ENCODE measurements around the gene MARCKSL1.
"Not testable (repeated sequence)": the region's sequence is repeated elsewhere in the genome, so short reads cannot be mapped to it uniquely, and the experiment has no call there.

Gene MARCKSL1, protein sequence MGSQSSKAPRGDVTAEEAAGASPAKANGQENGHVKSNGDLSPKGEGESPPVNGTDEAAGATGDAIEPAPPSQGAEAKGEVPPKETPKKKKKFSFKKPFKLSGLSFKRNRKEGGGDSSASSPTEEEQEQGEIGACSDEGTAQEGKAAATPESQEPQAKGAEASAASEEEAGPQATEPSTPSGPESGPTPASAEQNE

DNA sequence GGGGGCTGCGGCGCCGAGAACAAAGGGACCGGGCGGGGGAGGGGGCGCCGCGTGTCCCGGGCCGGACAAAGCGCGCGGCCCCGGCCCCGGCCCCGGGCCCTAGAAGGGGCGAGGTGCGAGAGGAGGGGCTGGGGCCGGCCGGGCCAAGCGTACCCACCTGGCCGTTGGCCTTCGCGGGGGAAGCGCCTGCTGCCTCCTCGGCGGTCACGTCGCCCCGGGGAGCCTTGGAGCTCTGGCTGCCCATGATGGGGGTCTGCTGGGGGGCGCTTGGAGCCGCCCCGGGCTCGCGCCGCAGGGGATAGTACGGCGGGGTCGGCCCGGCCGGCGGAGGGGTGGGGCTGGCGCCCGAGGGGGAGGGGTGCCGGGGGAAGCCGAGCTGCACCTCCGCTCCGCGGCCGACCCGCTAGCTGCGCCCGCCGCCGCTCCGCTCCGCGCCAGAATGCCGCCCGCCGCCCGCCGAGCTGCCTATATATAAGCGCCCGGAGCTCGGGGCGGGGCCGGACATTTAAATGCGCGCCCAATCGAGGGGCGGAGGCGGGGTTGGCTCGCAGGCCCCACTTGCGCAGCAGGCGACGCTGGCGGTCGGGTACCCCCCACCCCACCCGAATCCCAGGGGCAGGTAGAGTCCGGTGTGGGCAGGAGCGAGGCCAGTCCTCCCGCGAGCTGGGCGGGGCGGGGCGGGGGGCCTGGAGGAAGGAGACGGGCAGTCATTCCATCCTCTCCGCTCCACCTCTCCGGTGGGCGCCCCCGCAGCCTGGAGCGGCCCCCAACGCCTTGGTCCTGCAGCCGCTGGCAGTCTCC is at the start of gene MARCKSL1:
TSS of gene MARCKSL1 (minus strand) at position 444 of the 801 bp plus-strand sequence. CDS start at position 244, 200 bp downstream.
- DNase-seq, result peak; percentile 75

DNA sequence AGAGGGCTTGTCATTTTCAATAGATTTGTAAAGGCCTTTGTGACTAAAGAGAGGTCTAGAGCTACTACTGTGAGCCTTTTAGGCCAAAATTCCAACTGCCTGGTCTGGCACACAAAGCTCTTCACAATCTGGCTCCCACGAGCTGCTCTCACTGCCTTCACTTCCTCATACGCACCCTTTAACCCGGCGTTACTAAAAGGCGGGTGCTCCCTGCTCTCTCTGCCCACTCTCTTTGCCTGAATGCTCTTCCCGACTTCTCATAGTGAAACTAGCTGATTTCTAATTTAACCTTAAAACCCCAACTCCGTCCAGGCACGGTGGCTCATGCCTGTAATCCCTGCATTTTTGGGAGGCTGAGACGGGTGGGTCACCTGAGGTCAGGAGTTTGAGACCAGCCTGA is 44.0 kb upstream of the MARCKSL1 start:
- no peak for DNase-seq

DNA sequence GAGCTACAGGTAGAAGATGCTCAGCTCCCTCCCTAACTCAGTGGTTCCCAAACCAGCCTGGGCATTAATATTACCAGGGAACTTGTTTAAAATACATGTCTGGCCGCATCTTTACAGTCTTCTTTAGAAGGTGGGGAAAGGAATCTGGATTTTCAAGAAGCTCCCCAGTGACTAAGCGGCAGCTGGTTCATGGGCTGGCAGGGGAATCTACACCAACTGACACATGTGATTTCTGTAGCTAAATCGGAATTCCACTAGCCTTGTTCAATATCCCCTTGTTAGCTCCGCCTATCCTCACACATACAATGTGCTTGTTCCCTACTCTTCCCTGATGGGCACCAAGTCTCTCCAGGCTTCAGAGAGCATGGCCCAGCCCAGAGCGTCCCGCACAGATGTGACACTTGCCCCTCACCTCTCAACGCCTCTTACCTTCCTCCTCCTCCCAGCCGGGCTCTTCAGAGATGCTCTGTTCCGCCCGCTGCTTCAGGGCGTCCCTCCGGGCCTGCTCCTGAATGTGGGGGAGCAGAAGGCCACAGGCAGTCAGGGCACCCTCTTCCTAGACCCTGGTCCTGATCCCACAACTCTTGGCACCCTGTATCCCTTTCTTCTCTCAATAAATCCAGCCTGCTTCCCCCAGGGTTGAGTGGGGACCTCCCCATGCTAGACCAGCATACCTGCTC is 41.6 kb upstream of the MARCKSL1 start:
- no peak for DNase-seq

DNA sequence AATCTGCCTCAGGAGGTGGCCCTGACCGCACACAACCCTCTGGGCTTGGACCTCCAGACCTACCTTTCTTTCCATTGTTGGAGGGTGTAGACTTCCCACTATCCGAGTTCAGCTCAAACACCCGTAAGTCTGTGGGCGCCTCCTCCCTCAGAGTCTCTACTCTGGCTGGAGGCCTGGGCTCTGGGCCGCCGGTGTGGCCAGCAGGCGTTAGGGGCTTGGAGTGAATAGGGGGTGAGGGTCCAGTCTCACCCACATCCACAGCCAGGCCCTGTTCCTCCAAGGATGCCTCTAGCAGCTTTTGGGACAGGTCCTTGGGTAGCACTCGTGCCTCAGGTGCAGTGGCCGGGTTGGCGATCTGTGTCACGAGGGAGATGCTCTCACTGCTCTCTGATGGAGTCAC is 40.2 kb upstream of the MARCKSL1 start:
- no peak for DNase-seq

DNA sequence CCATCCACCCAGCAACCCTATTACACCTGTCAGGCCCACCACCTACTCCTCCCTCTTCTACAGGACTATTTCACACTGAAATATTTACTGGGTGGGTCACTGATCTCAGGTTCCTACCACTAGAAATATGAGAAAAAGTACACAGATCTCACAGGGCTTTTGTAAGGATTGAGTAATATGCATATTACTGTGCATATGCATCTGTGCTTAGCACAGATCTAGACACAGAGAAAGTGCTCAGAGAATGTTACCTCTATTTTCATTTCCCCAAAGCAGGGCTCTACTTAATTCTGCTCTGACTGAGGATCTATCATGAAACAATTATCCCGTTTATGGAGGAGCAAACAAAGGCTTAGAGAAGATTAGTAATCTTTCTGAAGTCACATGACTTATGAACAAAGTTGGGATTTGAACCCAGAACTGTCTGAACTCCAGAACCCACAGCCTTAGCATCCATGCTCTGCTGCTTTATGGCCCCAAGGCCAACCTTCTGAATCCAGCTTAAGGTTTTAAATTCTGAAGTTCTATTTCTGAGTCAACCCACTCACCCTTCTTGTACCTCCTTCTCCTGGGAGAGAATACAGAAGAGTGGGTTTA is 38.1 kb upstream of the MARCKSL1 start:
- DNase-seq, result no peak

DNA sequence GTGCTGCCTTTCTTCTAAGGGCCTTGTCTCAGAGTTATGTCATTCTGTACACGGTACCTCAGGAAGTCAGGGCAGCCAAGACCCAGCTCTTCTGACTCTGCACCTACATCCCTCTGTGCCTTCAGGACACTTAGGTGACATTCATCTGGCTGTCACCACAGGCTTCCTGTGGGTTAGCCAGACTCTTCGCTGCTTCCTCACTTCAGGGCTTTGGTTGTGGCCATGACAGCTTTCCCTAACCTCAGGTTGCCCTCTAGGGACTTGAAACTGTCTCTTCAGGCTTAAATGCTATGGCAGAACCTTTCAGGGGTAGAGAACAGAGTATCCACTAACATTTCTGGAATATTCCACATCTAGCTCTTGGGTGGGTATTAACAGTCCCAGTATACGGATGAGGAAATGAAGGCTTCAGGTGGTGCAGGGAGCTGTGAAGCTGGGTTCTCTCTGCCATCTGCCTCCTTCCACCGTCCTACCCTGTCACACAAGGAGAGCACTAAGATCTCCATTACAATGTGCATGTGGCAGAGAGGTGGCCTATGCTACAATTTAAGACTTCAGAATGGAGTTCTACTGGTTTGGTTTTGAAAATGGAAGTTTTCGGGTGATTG is 36.2 kb upstream of the MARCKSL1 start:
- no peak for DNase-seq

DNA sequence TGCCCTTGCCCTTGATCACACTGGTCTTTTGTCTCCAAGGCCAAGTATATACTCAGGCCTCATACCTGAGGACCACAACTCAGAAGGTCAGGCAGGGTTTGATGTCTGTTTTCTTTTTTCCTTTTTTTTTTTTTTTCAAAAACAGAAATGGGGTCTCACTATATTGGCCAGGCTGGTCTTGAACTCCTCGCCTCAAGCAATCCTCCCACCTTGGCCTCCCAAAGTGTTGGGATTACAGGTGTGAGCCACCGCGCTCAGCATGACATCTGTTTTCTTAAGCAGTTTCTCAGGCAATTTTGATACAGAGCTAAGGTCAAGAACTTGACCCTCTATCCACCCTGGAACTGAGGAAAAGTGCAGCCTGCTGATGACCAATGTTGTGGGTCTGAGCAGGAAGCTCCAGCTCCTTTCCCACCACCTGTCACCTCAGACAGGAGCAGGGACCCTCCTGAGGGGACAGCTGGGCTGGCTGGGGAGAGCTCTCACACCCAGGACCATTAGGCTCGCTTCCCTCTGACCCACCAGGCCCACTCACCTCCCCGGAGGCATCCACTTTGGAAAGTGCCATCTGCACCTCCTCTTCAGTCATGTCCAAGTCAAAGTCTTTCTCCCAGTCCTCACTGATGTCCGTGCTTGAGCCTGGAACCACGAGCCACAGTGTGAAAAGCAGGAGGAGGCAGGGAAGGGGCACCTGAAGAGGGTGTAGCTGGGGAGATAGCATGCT is 32.0 kb upstream of the MARCKSL1 start:
- DNase-seq, result no peak

DNA sequence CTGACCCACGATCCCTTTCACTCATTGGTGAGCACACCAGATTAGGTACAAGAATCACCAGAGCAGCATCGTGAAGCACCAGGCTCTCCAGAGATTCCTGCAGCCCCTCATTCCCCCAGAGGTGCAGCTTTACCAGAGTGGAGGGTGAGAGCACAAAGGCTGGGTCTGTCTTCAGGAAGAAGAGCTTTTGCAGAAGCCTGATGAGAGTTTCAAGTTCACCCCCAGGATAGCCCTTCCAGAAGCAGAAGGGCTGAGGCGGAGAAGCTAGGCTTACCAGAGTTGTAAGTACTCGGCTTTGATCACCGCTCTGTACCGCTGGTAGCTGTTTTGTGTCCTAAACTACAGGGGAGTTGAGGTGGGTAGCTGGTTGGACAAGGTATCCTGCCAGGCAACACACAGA is 29.4 kb upstream of the MARCKSL1 start:
- no peak for DNase-seq

DNA sequence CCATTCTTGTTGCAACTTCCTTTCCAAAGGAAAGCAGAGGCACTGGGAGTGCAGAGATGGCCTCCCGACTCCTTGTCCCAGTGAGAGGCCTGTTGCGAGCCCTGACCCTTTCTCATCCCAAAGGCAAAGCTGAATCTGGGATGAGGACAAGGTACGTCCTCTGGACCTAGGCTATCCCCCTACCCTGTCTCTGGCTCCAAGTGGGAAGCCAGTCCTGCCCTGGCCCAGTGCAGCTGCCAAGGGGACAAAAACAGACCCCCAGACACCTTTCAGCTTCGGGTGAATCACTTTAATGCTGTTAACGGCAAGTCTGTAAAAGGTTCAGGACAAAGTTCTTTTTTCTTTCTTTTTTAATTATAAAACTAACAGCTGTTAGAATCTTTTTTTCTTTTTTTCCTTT is 28.8 kb upstream of the MARCKSL1 start:
- no peak for DNase-seq

DNA sequence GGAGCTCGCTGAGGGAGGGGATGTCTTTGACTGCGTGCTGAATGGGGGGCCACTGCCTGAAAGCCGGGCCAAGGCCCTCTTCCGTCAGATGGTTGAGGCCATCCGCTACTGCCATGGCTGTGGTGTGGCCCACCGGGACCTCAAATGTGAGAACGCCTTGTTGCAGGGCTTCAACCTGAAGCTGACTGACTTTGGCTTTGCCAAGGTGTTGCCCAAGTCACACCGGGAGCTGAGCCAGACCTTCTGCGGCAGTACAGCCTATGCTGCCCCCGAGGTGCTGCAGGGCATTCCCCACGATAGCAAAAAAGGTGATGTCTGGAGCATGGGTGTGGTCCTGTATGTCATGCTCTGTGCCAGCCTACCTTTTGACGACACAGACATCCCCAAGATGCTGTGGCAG is 27.7 kb upstream of the MARCKSL1 start:
- no peak for DNase-seq

DNA sequence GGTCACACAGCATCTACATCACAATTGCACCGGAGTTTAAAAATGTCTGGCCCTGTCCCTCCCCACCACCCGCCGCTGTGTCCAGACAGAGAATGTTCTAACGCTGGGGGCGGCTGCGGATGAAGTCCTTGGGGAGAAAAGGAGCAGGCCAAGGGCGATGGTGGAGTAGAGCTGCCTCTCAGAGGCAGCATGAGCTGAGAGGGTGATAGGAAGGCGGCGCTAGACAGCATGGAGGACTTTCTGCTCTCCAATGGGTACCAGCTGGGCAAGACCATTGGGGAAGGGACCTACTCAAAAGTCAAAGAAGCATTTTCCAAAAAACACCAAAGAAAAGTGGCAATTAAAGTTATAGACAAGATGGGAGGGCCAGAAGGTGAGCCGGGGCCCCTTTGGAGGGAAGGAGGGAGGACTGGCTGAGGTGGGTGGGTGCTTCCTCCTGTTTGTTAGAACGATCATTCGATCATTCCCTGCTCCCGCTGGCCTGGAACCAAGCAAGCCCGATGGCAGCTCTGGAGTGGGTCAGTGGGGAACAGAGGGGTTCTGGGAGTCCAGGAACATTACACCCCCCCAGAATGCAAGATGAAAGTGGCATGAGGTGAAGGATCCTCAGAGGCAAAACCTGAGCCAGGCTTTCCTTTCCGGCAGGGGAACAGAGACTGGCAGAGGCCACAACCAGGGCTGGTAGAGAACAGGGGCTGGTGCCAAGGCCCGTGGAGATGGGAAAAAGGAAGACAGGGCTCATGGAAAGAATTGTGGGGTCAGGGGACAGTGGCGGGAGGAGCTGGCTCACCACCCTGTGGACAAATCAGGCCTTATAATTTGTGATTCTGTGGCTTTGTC is 26.7 kb upstream of the MARCKSL1 start, which contains the start of the genes FAM229A and TSSK3:
TSS of gene FAM229A (minus strand) at position 12 of the 840 bp plus-strand sequence. CDS start 394 bp downstream, outside the sequence.
TSS of gene TSSK3 (plus strand) at position 66 of the 840 bp plus-strand sequence. CDS start at position 229, 163 bp downstream.
- DNase-seq, result no peak

DNA sequence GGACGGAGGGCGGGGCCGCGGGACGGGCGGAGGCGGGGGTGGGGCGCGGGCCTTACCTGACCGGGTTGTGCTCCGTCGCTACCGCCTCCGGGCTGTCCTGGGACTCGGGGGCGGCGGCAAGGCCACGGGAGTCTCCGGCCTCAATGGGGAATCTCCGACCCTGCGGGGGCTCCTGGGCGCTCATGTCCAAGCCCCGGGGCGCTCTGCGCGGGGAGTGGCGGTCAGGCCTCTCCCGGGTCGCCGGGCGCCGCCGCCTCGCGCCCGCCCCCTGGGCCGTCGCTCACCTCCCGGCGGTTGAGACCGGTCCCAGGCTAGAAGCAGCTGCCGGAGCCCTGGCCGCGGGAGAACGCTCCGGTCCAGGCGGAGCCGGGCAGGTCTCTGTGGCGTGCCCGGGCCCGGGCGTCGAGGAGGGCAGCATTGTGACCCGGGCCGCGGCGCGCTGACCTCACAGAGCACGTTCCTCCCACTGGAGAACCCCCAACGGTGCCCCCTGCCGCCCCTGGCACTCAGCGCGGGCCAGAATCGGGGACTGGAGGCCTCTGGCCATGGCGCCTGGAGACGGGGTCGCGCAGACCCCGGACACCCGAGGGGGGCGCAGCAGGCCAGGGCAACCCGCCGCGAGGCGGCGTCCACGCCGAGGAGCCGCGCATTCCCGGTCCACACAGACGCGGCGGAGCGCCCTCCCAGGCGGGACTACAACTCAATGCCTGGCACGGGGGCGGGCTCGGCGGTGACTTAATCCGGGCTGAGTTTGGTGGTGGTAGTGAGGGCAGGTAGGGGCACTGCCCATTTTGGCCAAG is 25.8 kb upstream of the MARCKSL1 start:
- DNase-seq, result peak; percentile 42

DNA sequence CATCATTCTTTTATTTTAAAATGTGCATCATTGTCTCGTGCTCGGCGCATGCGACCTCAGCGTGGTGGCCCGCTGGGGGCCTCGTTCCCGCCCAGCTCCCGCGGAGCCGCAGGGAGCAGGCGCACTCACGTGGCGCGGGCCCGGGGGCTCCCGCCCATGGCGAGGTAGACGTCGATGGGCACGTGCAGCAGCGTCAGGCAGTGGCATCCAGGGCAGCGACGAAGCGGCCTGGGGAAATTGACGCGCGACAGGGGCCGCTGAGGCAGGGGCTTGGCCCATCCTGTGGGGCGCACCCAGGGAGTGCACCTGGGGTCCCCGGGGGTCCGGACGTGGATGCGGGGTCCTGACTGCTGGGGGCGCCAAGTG is 25.3 kb upstream of the MARCKSL1 start:
- DNase-seq, result no peak

DNA sequence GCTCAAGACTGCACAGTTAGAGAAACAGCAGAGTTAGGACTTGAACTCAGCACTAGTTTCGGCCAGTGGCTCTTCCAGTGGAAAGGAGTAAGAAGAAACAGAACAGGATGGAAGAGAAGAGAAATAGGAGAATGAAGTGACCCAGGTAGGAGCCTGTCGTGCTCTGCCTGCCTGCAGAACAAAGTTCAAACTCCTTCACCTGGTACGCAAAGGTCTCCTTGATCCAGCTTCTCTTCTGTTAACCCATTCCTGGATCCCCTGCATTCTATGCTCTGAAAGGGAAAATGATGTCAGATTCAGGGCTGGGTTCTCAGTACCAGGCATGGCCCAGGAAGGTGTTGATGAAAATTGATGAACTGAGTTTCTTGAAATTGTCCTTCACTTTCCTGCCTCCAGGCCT is 22.4 kb upstream of the MARCKSL1 start:
- DNase-seq, result no peak

DNA sequence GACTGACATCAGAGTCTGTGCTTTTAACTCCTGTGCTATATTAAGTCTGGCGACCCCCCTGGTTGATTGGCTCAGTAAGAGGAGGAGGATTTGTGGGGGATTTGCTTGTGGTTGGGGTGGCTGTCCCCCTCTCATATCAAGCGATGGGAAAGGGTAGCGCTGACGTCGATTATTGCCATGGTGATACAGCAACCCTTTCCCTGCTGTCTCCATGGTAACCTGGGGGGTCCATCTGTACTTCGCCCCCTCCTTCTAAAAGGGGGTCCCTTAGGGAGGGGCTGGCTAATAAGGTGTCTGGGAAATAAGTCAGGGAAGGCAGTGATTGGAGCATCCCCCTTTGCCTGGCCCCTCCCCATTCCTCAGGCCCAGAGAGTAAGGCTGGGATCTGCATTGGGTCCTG is 21.6 kb upstream of the MARCKSL1 start:
- no peak for DNase-seq

DNA sequence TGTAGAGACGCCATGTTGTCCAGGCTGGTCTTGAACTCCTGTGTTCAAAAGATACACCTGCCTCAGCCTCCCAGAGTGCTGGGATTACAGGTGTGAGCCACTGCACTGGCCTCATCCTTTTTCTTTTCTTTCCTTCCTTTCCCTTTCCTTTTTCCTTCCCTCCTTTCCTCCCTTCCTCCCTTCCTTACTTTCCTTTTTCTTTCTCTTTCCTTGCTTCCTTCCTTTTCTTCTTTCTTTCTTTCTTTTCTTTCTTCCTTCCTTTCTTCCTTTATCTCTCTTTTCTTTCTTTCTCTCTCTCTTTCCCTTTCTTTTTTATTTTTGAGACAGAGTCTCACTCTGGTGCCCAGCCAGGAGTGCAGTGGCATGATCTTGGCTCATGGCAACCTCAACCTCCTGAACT is 20.4 kb upstream of the MARCKSL1 start:
- no peak for DNase-seq

DNA sequence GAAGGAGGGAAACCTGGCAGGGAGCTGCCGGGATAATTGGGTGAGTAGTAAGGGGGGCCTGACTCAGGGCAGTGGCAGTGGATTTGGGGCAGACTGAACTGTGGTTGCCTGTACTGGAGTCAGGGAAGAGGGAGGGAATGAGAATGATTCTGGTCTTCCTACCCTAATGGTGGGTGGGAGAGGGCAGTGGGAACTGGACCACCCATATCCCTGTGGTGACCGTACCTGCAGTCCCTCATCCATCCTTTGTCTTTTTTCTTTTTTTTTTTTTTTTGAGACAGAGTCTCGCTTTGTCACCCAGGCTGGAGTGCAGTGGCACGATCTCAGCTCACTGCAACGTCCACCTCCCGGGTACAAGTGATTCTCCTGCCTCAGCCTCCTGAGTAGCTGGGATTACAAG is 19.7 kb upstream of the MARCKSL1 start:
- not testable (repeated sequence) for DNase-seq

DNA sequence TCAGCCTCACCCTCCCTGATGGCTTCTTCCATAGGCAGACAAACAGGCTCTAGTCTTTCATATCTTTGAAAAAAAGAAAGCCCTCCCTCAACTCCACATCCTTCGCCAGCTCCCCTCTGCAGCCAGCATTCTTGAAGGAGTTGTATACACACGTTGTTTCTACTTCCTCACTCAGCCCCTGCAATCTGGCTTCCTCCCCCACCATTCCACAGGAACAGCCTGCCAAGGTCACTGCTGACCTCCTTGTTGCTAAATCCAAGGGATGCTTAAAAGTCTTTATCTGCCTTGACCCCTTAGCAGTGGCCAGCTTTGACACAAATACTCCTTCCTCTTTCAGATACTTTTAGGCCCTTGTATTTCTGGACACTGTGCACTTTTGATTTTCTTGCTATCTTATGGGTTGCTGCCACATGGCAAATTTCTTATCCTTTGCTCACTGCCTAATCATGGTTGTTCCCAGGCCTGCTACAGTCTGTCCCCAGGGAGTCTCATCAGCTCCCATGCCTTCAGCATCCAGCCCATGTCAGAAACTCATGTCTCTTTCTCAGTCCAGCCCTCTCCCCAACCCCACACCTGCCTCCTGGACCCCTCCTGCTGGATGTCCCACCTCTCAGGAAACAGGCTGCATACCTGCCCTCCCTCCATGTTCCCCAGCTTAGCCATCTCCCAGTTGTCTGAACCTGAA is 18.0 kb upstream of the MARCKSL1 start:
- no peak for DNase-seq

DNA sequence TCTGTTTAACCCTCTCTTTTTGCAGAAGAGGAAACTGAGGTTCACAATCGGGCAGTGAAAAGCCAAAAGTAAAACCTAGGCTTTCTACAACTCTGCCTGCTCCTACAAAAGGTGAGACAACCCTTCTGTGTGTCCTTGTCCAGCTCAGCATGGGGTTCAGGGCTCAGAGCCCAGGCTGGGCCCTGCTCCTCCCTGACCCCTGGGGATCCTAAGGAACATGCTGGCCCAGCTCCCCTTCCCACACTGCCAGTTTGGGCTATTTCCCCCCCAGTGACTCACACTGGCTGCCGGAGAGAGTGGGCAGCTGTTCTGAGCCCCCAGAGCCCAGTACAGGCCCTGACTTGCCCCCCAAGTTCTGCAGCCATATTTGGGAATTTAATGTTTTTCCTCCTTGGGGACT is 17.4 kb upstream of the MARCKSL1 start:
- DNase-seq, result no peak

DNA sequence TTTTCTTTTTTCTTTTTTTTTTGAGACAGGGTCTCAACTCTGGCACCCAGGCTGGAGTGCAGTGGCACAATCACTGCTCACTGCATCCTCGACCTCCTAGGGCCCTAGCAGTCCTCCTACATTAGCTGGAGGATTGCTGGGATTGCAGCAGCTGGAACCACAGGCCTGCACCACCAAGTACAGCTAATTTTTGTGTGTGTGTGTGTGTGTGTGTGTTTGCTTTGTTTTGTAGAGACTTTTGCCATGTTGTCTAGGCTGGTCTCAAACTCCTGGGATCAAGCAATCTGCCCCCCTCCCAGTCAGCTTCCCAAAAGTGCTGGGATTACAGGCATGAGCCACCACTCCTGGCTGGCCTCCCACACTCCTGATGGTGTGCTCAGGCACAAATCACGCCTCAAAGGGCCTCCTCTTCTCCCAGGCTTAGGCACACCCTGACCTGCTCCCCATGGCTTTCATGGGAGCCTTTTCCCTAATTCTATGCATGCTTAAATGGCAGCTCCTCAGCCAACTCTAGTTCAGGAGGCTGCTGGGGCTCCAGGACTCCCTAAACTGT is 16.9 kb upstream of the MARCKSL1 start:
- DNase-seq, result no peak

Data from NCI-H146 (cell line).